NCI-H2081 treated with DMSO at 0.1 percent for 48 hours (cell line): ENCODE measurements around the gene GIMAP5.
"Not testable (repeated sequence)": the region's sequence is repeated elsewhere in the genome, so short reads cannot be mapped to it uniquely, and the experiment has no call there.

Experiments
- DNase-seq: peaks from one replicate; lab custom pipeline; 2025; lab: John Stamatoyannopoulos, UW

Gene GIMAP5

GRCh38 chr7:150774131-150774530 is 36.9 kb downstream of the GIMAP5 start:
- DNase-seq: not testable (repeated sequence)

- DNase-seq: no peak
Measured at GRCh38 chr7:150778014-150778737, 41.0 kb downstream of the GIMAP5 start.

GRCh38 chr7:150778738-150779301 is 41.6 kb downstream of the GIMAP5 start:
- peak; percentile 67 for DNase-seq

GRCh38 chr7:150780292-150780691 is 43.1 kb downstream of the GIMAP5 start:
- no peak for DNase-seq

GRCh38 chr7:150781103-150781502 is 43.9 kb downstream of the GIMAP5 start:
- DNase-seq: no peak

GRCh38 chr7:150781961-150782360 is 44.7 kb downstream of the GIMAP5 start:
- no peak for DNase-seq

- DNase-seq: no peak
Measured at GRCh38 chr7:150784120-150784736, 47.0 kb downstream of the GIMAP5 start.

GRCh38 chr7:150784954-150785353 is 47.7 kb downstream of the GIMAP5 start:
- no peak for DNase-seq

GRCh38 chr7:150787321-150788281 is 50.4 kb downstream of the GIMAP5 start:
- DNase-seq: no peak

- DNase-seq: no peak
Measured at GRCh38 chr7:150788474-150789269, 51.5 kb downstream of the GIMAP5 start.

- DNase-seq: no peak
Measured at GRCh38 chr7:150790416-150791075, 53.3 kb downstream of the GIMAP5 start.

- no peak for DNase-seq
Measured at GRCh38 chr7:150791304-150791703, 54.1 kb downstream of the GIMAP5 start.

GRCh38 chr7:150791746-150792452 is 54.7 kb downstream of the GIMAP5 start:
- DNase-seq: no peak
